Liver (tissue), 9 donors: ENCODE data around the gene GAS6. TPM values are rescaled to one million over a fixed set of nuclear protein-coding genes. Genes with fewer than 3 reads are reported as not detected.

Experiments
- DNase-seq: peaks from one replicate; pipeline ENCODE4 v3.0.0-alpha.2; 2017; ENCODE audit warnings: low spot score
- H3K27ac ChIP-seq, 2 donors: one replicate each; pipeline ENCODE4 v1.7.0; 2013; ENCODE audit warnings: inconsistent platforms in 2 of 2, low read length in 2 of 2, control low read depth in 1 of 2, low read depth in 1 of 2, mild to moderate bottlenecking in 1 of 2
- H3K27me3 ChIP-seq, 4 donors: one replicate each; pipeline versions ENCODE4 v1.6.1 to v1.7.0; 2013; ENCODE audit warnings: low read length in 3 of 4, inconsistent platforms in 1 of 4, mild to moderate bottlenecking in 1 of 4, moderate library complexity in 1 of 4; ENCODE audit not compliant: control insufficient read depth in 4 of 4, insufficient read depth in 4 of 4
- H3K36me3 ChIP-seq, 4 donors: one replicate each; pipeline versions ENCODE4 v1.6.1 to v1.7.0; 2013; ENCODE audit warnings: low read length in 3 of 4, mild to moderate bottlenecking in 3 of 4, low read depth in 1 of 4, moderate library complexity in 1 of 4; ENCODE audit not compliant: control insufficient read depth in 4 of 4, insufficient read depth in 3 of 4
- H3K4me1 ChIP-seq, 4 donors: one replicate each; pipeline versions ENCODE4 v1.6.1 to v1.7.0; 2013; ENCODE audit warnings: low read length in 3 of 4, mild to moderate bottlenecking in 3 of 4, moderate library complexity in 1 of 4; ENCODE audit not compliant: control insufficient read depth in 4 of 4, insufficient read depth in 4 of 4
- H3K4me3 ChIP-seq, 3 donors: one replicate each; pipeline versions ENCODE4 v1.6.1 to v1.7.0; 2013; ENCODE audit warnings: low read length in 3 of 3, control low read depth in 1 of 3, low read depth in 1 of 3, mild to moderate bottlenecking in 1 of 3
- H3K9ac ChIP-seq, 2 donors: one replicate each; pipeline ENCODE4 v1.7.0; 2013; ENCODE audit warnings: low read length in 2 of 2, mild to moderate bottlenecking in 2 of 2, moderate library complexity in 2 of 2, control low read depth in 1 of 2, low read depth in 1 of 2
- H3K9me3 ChIP-seq, 4 donors: one replicate each; pipeline versions ENCODE4 v1.6.1 to v1.7.0; 2013; ENCODE audit warnings: low read length in 3 of 4; ENCODE audit not compliant: control insufficient read depth in 4 of 4
- ATF3 ChIP-seq: IDR thresholded peaks from 2 replicates; pipeline ENCODE4 v1.6.1; 2016; ENCODE audit warnings: antibody characterized with exemption
- CTCF ChIP-seq: fragments of 150-350 bp; IDR thresholded peaks from 2 replicates; pipeline ENCODE4 v1.5.1; 2017; ENCODE audit warnings: improper control_type of control experiment, low read depth, low read length; ENCODE audit not compliant: missing input control
- EGR1 ChIP-seq, 2 donors: IDR thresholded peaks; 2 replicates each; pipeline ENCODE4 v1.6.1; 2016 to 2018; ENCODE audit warnings: antibody characterized with exemption in 2 of 2, low read depth in 2 of 2
- FOXA1 ChIP-seq: IDR thresholded peaks from 2 replicates; pipeline ENCODE4 v1.6.1; 2016; ENCODE audit warnings: antibody characterized with exemption
- FOXA2 ChIP-seq: IDR thresholded peaks from 2 replicates; pipeline ENCODE4 v1.6.1; 2016; ENCODE audit warnings: antibody characterized with exemption
- GABPA ChIP-seq, 2 donors: IDR thresholded peaks in 1 of 2; conservative IDR thresholded peaks in 1 of 2; 2 replicates each; pipeline ENCODE4 v1.6.1; 2016; ENCODE audit warnings: antibody characterized with exemption in 2 of 2, mild to moderate bottlenecking in 1 of 2, moderate library complexity in 1 of 2
- HNF4A ChIP-seq, 2 donors: conservative IDR thresholded peaks; 2 replicates each; pipeline ENCODE4 v1.6.1; 2016; ENCODE audit warnings: antibody characterized with exemption in 2 of 2, mild to moderate bottlenecking in 2 of 2
- HNF4G ChIP-seq: IDR thresholded peaks from 2 replicates; pipeline ENCODE4 v1.6.1; 2016; ENCODE audit warnings: antibody characterized with exemption
- JUND ChIP-seq, 2 donors: IDR thresholded peaks; 2 replicates each; pipeline ENCODE4 v1.6.1; 2016; ENCODE audit warnings: antibody characterized with exemption in 2 of 2
- MAX ChIP-seq: IDR thresholded peaks from 2 replicates; pipeline ENCODE4 v1.6.1; 2016; ENCODE audit warnings: antibody characterized with exemption
- NR2F2 ChIP-seq: IDR thresholded peaks from 2 replicates; pipeline ENCODE4 v1.6.1; 2016; ENCODE audit warnings: antibody characterized with exemption
- RAD21 ChIP-seq, 2 donors: IDR thresholded peaks; 2 replicates each; pipeline ENCODE4 v1.6.1; 2016; ENCODE audit warnings: antibody characterized with exemption in 2 of 2, mild to moderate bottlenecking in 2 of 2
- REST ChIP-seq: IDR thresholded peaks from 2 replicates; pipeline ENCODE4 v1.6.1; 2016; ENCODE audit warnings: antibody characterized with exemption, mild to moderate bottlenecking
- RXRA ChIP-seq, 2 donors: IDR thresholded peaks; 2 replicates each; pipeline ENCODE4 v1.6.1; 2017 to 2018; ENCODE audit warnings: antibody characterized with exemption in 2 of 2, mild to moderate bottlenecking in 1 of 2
- SP1 ChIP-seq: IDR thresholded peaks from 2 replicates; pipeline ENCODE4 v1.6.1; 2018; ENCODE audit warnings: antibody characterized with exemption, mild to moderate bottlenecking
- TAF1 ChIP-seq: conservative IDR thresholded peaks from 2 replicates; pipeline ENCODE4 v1.6.1; 2016; ENCODE audit warnings: antibody characterized with exemption, mild to moderate bottlenecking
- YY1 ChIP-seq: IDR thresholded peaks from 2 replicates; pipeline ENCODE4 v1.6.1; 2016; ENCODE audit warnings: antibody characterized with exemption, mild to moderate bottlenecking
- ZBTB33 ChIP-seq: IDR thresholded peaks from 2 replicates; pipeline ENCODE4 v1.6.1; 2016; ENCODE audit warnings: antibody characterized with exemption
- WGBS: extraction: QIAGEN DNeasy Blood & Tissue Kit; methylation state at CpG from one replicate; pipeline ENCODE4 v1.1.7; 2013; 5-methylcytosine and 5-hydroxymethylcytosine counted together
- polyA plus RNA-seq, 2 donors: library from polyadenylated mRNA; stranded (reverse) in 1 of 2; unstranded in 1 of 2; fragments of 200-250 nt in 1 of 2; fragments of >200 nt in 1 of 2; fragmentation: Nextera tagmentation in 1 of 2; extraction: Ambion mirVana in 1 of 2; gene quantifications; one replicate each; pipeline versions ENCODE4 v1.2.1 to v1.2.3, GENCODE V29; 2013 to 2015
- total RNA-seq, 2 donors: library from RNA; depleted of rRNA; stranded (reverse); fragments of >200 nt; gene quantifications; one replicate each; pipeline ENCODE4 v1.2.3, GENCODE V29; 2014
- donor health status: healthy.
- donor health status: healthy.
- donor health status: healthy.
- donor health status: healthy.
- donor health status: healthy.

GAS6 gene
- total and polyA plus RNA-seq, 4 donors: 2.5 to 30.2 (median 9.1) TPM

- TF ChIP-seq YY1 (no peak), HNF4A (conservative IDR thresholded peaks at IDR 0.05) (no peak), FOXA1 (no peak), ATF3 (no peak), FOXA2 (no peak), MAX (no peak), RAD21 (IDR thresholded peaks at IDR 0.05) (no peak)
Measured at GRCh38 chr13:113884821-113885220, 20.9 kb upstream of the GAS6 start (continued).

- Histone ChIP-seq H3K27me3 (no peaks in the 10 kb centered on the region), H3K4me1 (no peaks in the 10 kb centered on the region), H3K9me3 (no peaks in the 10 kb centered on the region), H3K36me3 (no peaks in the 10 kb centered on the region), H3K9ac (no peak overlapping the region), H3K27ac (no peak overlapping the region), H3K4me3 (no peak overlapping the region)
- no peak for TF ChIP-seq TAF1
- TF ChIP-seq ATF3: no peak
- no peak for TF ChIP-seq ZBTB33
- TF ChIP-seq JUND (IDR thresholded peaks at IDR 0.05): no peak
- no peak for TF ChIP-seq HNF4G
- TF ChIP-seq CTCF: no peak
- no peak for TF ChIP-seq GABPA (IDR thresholded peaks at IDR 0.05 in 1 of 2, conservative IDR thresholded peaks at IDR 0.05 in 1 of 2)
- no peak for TF ChIP-seq RXRA (IDR thresholded peaks at IDR 0.05)
- TF ChIP-seq HNF4A (conservative IDR thresholded peaks at IDR 0.05): no peak
- TF ChIP-seq NR2F2: no peak
- TF ChIP-seq REST: no peak
- no peak for TF ChIP-seq YY1
- no peak for TF ChIP-seq SP1
- TF ChIP-seq RAD21 (IDR thresholded peaks at IDR 0.05): no peak
- TF ChIP-seq MAX: no peak
- TF ChIP-seq EGR1 (IDR thresholded peaks at IDR 0.05; ENCODE audit: low read depth in 2 of 2): no peak
- no peak for TF ChIP-seq FOXA1
- TF ChIP-seq FOXA2: no peak
- no peak for DNase-seq
- 91% methylated on average over 51 of the region's 51 CpGs for WGBS
Measured at GRCh38 chr13:113883921-113884804, 20.3 kb upstream of the GAS6 start.
